GM23338 (cell line): ENCODE results near the gene CYP2C18. TPM values are rescaled to one million over a fixed set of nuclear protein-coding genes. Genes with fewer than 3 reads are reported as not detected.

Experiments
- ATAC-seq: fragments of 200-7000 bp; cut with Tn5 transposase; 3 replicates; pipeline ENCODE4 v1.9.1; 2020
- DNase-seq: peaks from one replicate; pipeline ENCODE4 v3.0.0-alpha.2; 2015; ENCODE audit warnings: low spot score
- H2AFZ ChIP-seq: fragments of 200-600 bp; sonication (generic); 2 replicates; pipeline ENCODE4 v1.8.0; 2016; ENCODE audit warnings: antibody characterized with exemption, mild to moderate bottlenecking, moderate library complexity
- H3F3A ChIP-seq: fragments of 200-600 bp; sonication (generic); replicated peaks from 2 replicates; pipeline ENCODE4 v1.8.0; 2017; ENCODE audit warnings: antibody characterized with exemption, mixed run types, low read depth
- H3K27ac ChIP-seq: fragments of 200-600 bp; sonication (generic); 2 replicates; pipeline ENCODE4 v1.6.1; 2016; ENCODE audit warnings: low read depth
- H3K27me3 ChIP-seq: fragments of 200-600 bp; sonication (generic); 2 replicates; pipeline ENCODE4 v1.8.0; 2016; ENCODE audit warnings: mild to moderate bottlenecking, mixed run types, moderate library complexity; ENCODE audit not compliant: insufficient read depth
- H3K36me3 ChIP-seq: fragments of 200-600 bp; sonication (generic); 2 replicates; pipeline ENCODE4 v1.8.0; 2016; ENCODE audit warnings: mild to moderate bottlenecking; ENCODE audit not compliant: insufficient read depth
- H3K4me1 ChIP-seq: fragments of 200-600 bp; sonication (generic); 2 replicates; pipeline ENCODE4 v1.8.0; 2016; ENCODE audit warnings: mild to moderate bottlenecking, moderate library complexity; ENCODE audit not compliant: insufficient read depth
- H3K4me2 ChIP-seq: fragments of 200-600 bp; sonication (generic); 2 replicates; pipeline ENCODE4 v1.7.1; 2017; ENCODE audit warnings: mixed run types
- H3K4me3 ChIP-seq: fragments of 200-600 bp; sonication (generic); 2 replicates; pipeline ENCODE4 v1.6.1; 2016; ENCODE audit warnings: mixed run types
- H3K79me2 ChIP-seq: fragments of 200-600 bp; sonication (generic); replicated peaks from 2 replicates; pipeline ENCODE4 v1.8.0; 2017; ENCODE audit warnings: mild to moderate bottlenecking; ENCODE audit not compliant: insufficient read depth
- H3K9me2 ChIP-seq: fragments of 200-600 bp; sonication (generic); 2 replicates; pipeline ENCODE4 v1.8.0; 2017; ENCODE audit not compliant: insufficient read depth
- H4K20me1 ChIP-seq: fragments of 200-600 bp; sonication (generic); replicated peaks from 2 replicates; pipeline ENCODE4 v1.8.0; 2017; ENCODE audit warnings: mild to moderate bottlenecking; ENCODE audit not compliant: insufficient read depth
- H3K27ac Mint-ChIP-seq: 2 replicates; pipeline ENCODE4 v1.8.0; 2020; ENCODE audit warnings: inconsistent platforms, mild to moderate bottlenecking, moderate library complexity, mixed read lengths
- H3K27me3 Mint-ChIP-seq: 3 replicates; pipeline ENCODE4 v1.8.0; 2022; ENCODE audit warnings: low read depth, mild to moderate bottlenecking, moderate library complexity, mixed read lengths, inconsistent platforms; ENCODE audit not compliant: insufficient read depth, poor library complexity
- H3K36me3 Mint-ChIP-seq: 3 replicates; pipeline ENCODE4 v1.8.0; 2021; ENCODE audit warnings: low read depth, mild to moderate bottlenecking, inconsistent platforms, moderate library complexity, mixed read lengths
- H3K4me1 Mint-ChIP-seq: 3 replicates; pipeline ENCODE4 v1.8.0; 2020; ENCODE audit warnings: mild to moderate bottlenecking, inconsistent platforms, mixed read lengths
- H3K4me3 Mint-ChIP-seq: 3 replicates; pipeline ENCODE4 v1.8.0; 2021; ENCODE audit warnings: moderate library complexity, mild to moderate bottlenecking, inconsistent platforms, mixed read lengths
- H3K9me3 Mint-ChIP-seq: 3 replicates; pipeline ENCODE4 v1.8.0; 2020; ENCODE audit warnings: moderate library complexity, mild to moderate bottlenecking, inconsistent platforms, mixed read lengths
- CREB1 ChIP-seq: fragments of 250-450 bp; sonication (Bioruptor Pico); IDR thresholded peaks from 2 replicates; pipeline ENCODE4 v1.5.0; 2020; ENCODE audit warnings: low read depth, mild to moderate bottlenecking, moderate library complexity
- ETS1 ChIP-seq: IDR thresholded peaks from 2 replicates; pipeline ENCODE4 v1.6.1; 2016; ENCODE audit warnings: antibody characterized with exemption
- EZH2phosphoT487 ChIP-seq: fragments of 200-600 bp; sonication (generic); IDR thresholded peaks from one replicate; pipeline ENCODE4 v1.8.1; 2018; ENCODE audit warnings: antibody characterized with exemption; ENCODE audit not compliant: unreplicated experiment
- JUNB ChIP-seq: IDR thresholded peaks from one replicate; pipeline ENCODE4 v1.6.1; 2016; ENCODE audit warnings: antibody characterized with exemption; ENCODE audit not compliant: unreplicated experiment
- NANOG ChIP-seq: IDR thresholded peaks from 2 replicates; pipeline ENCODE4 v1.6.1; 2016; ENCODE audit warnings: antibody characterized with exemption, borderline replicate concordance
- POLR2AphosphoS5 ChIP-seq: IDR thresholded peaks from 2 replicates; pipeline ENCODE4 v1.6.1; 2016; ENCODE audit warnings: antibody characterized with exemption, low read depth
- REST ChIP-seq: IDR thresholded peaks from one replicate; pipeline ENCODE4 v1.6.1; 2018; ENCODE audit warnings: antibody characterized with exemption; ENCODE audit not compliant: unreplicated experiment
- STAT1 ChIP-seq: IDR thresholded peaks from one replicate; pipeline ENCODE4 v1.6.1; 2016; ENCODE audit warnings: antibody characterized with exemption; ENCODE audit not compliant: unreplicated experiment
- ZNF331 ChIP-seq: fragments of 250-450 bp; sonication (Bioruptor Pico); IDR thresholded peaks from 2 replicates; pipeline ENCODE4 v1.5.0; 2020; ENCODE audit warnings: low read depth, mild to moderate bottlenecking, moderate library complexity
- ZNF462 ChIP-seq: fragments of 250-450 bp; sonication (Bioruptor Pico); IDR thresholded peaks from 2 replicates; pipeline ENCODE4 v1.5.0; 2020; ENCODE audit warnings: mild to moderate bottlenecking, moderate library complexity
- polyA plus RNA-seq: library from polyadenylated mRNA; unstranded; fragments of >200 nt; fragmentation: Nextera tagmentation; extraction: Ambion mirVana; gene quantifications from 2 replicates; pipeline ENCODE4 v1.2.1, GENCODE V29; 2016
- total RNA-seq: library from RNA; depleted of rRNA; stranded (reverse); fragments of >200 nt; shearing (Covaris generic); gene quantifications from 2 replicates; pipeline ENCODE4 v1.2.3, GENCODE V29; 2014

CYP2C18 gene
- total and polyA plus RNA-seq, 2 experiments from 2014 or later = 0.08 to 0.63 TPM

GRCh38 chr10:94747838-94748237, 64.3 kb downstream of the CYP2C18 start (continued):
- TF ChIP-seq REST = no peak
- no peak for TF ChIP-seq EZH2phosphoT487
- TF ChIP-seq CREB1 (CRISPR knock-in tag) = no peak
- TF ChIP-seq POLR2AphosphoS5 = no peak
- TF ChIP-seq STAT1 = no peak
- TF ChIP-seq NANOG = no peak

- H4K20me1 ChIP-seq = no peaks in the 10 kb centered on the region
- H3K27ac ChIP-seq = no peak overlapping the region
- Mint-ChIP-seq H3K36me3 (peaks cover 3% of the 10 kb centered on the region; the same call in 1 of the 3 replicates), H3K27ac (no peak overlapping the region), H3K4me3 (no peak overlapping the region), H3K9me3 (peaks cover 10% of the 10 kb centered on the region; the same call in 1 of the 3 replicates), H3K4me1 (peaks cover 3% of the 10 kb centered on the region; the same call in 1 of the 3 replicates), H3K27me3 (no peaks in the 10 kb centered on the region)
- no peaks in the 10 kb centered on the region for H3K36me3 ChIP-seq
- no peaks in the 10 kb centered on the region for H3F3A ChIP-seq
- DNase-seq = peak; percentile 1
- no peaks in the 10 kb centered on the region for H3K79me2 ChIP-seq
- H3K9me2 ChIP-seq = 0 out of 2 replicates have a peak, but pooled peaks cover 3% of the 10 kb centered on the region
- no peaks in the 10 kb centered on the region for H3K4me1 ChIP-seq
- no peaks in the 10 kb centered on the region for H3K27me3 ChIP-seq
- no peak overlapping the region for H3K4me3 ChIP-seq
- no peak overlapping the region for H3K4me2 ChIP-seq
- no peak overlapping the region for H2AFZ ChIP-seq
- no peak for ATAC-seq
- no peak for TF ChIP-seq STAT1
- no peak for TF ChIP-seq REST
- no peak for TF ChIP-seq ETS1
- TF ChIP-seq ZNF462 (CRISPR knock-in tag) = no peak
- TF ChIP-seq POLR2AphosphoS5 = no peak
- no peak for TF ChIP-seq ZNF331 (CRISPR knock-in tag)
- TF ChIP-seq JUNB = no peak
- no peak for TF ChIP-seq NANOG
- TF ChIP-seq CREB1 (CRISPR knock-in tag) = no peak
Observed at GRCh38 chr10:94757916-94758315, 74.4 kb downstream of the CYP2C18 start.
